Measurements from ENCODE around the gene SYT14.

The SYT14 gene

GRCh38 chr1:210151052-210151672, 213.1 kb downstream of the SYT14 start:
- Histone ChIP-seq H3F3A (ENCODE audit: low read depth) (no peaks in the 10 kb centered on the region), H3K4me2 (ENCODE audit: low read depth, low read length, poor library complexity, severe bottlenecking) (no peak overlapping the region), H3K9me3 (ENCODE audit: insufficient read depth, low read depth, low read length) (no peaks in the 10 kb centered on the region), H3K4me1 (ENCODE audit: insufficient read depth, low read length, poor library complexity, severe bottlenecking) (no peaks in the 10 kb centered on the region), H3K9me2 (replicated peaks; ENCODE audit: low read depth, low read length) (no peaks in the 10 kb centered on the region), H3K27me3 (ENCODE audit: insufficient read depth, low read length, poor library complexity, severe bottlenecking) (no peaks in the 10 kb centered on the region), H3K36me3 (ENCODE audit: insufficient read depth, low read length) (no peaks in the 10 kb centered on the region), H4K20me1 (ENCODE audit: insufficient read depth, low read length, poor library complexity, severe bottlenecking) (no peaks in the 10 kb centered on the region), H3K9ac (ENCODE audit: low read depth, low read length, poor library complexity, severe bottlenecking) (no peak overlapping the region), H2AFZ (ENCODE audit: low read length) (no peak overlapping the region), H3K79me2 (ENCODE audit: insufficient read depth, low read length) (no peaks in the 10 kb centered on the region), H3K4me3 (ENCODE audit: low read length, poor library complexity, severe bottlenecking) (no peak overlapping the region)
- TF ChIP-seq EZH2phosphoT487 (IDR thresholded peaks at IDR 0.05; ENCODE audit: borderline replicate concordance) (no peak), CTCF (conservative IDR thresholded peaks at IDR 0.05; ENCODE audit: low read length) (no peak)

GRCh38 chr1:210159211-210159610, 221.2 kb downstream of the SYT14 start:
- Histone ChIP-seq H3K4me1 (ENCODE audit: insufficient read depth, low read length, poor library complexity, severe bottlenecking) (no peaks in the 10 kb centered on the region), H3K27me3 (ENCODE audit: insufficient read depth, low read length, poor library complexity, severe bottlenecking) (no peaks in the 10 kb centered on the region), H2AFZ (ENCODE audit: low read length) (no peak overlapping the region), H4K20me1 (ENCODE audit: insufficient read depth, low read length, poor library complexity, severe bottlenecking) (no peaks in the 10 kb centered on the region), H3F3A (ENCODE audit: low read depth) (no peaks in the 10 kb centered on the region), H3K9me3 (ENCODE audit: insufficient read depth, low read depth, low read length) (no peaks in the 10 kb centered on the region), H3K4me3 (ENCODE audit: low read length, poor library complexity, severe bottlenecking) (no peak overlapping the region), H3K9me2 (replicated peaks; ENCODE audit: low read depth, low read length) (no peaks in the 10 kb centered on the region), H3K79me2 (ENCODE audit: insufficient read depth, low read length) (no peaks in the 10 kb centered on the region), H3K36me3 (ENCODE audit: insufficient read depth, low read length) (no peaks in the 10 kb centered on the region), H3K4me2 (ENCODE audit: low read depth, low read length, poor library complexity, severe bottlenecking) (no peak overlapping the region), H3K9ac (ENCODE audit: low read depth, low read length, poor library complexity, severe bottlenecking) (no peak overlapping the region)
- TF ChIP-seq CTCF (conservative IDR thresholded peaks at IDR 0.05; ENCODE audit: low read length) (no peak), EZH2phosphoT487 (IDR thresholded peaks at IDR 0.05; ENCODE audit: borderline replicate concordance) (no peak)

GRCh38 chr1:210170220-210170619, 232.2 kb downstream of the SYT14 start:
- Histone ChIP-seq H3F3A (ENCODE audit: low read depth) (no peaks in the 10 kb centered on the region), H3K9me3 (ENCODE audit: insufficient read depth, low read depth, low read length) (no peaks in the 10 kb centered on the region), H3K36me3 (ENCODE audit: insufficient read depth, low read length) (no peaks in the 10 kb centered on the region), H3K4me1 (ENCODE audit: insufficient read depth, low read length, poor library complexity, severe bottlenecking) (no peaks in the 10 kb centered on the region), H3K79me2 (ENCODE audit: insufficient read depth, low read length) (no peaks in the 10 kb centered on the region), H3K9me2 (replicated peaks; ENCODE audit: low read depth, low read length) (no peaks in the 10 kb centered on the region), H3K4me2 (ENCODE audit: low read depth, low read length, poor library complexity, severe bottlenecking) (no peak overlapping the region), H3K27me3 (ENCODE audit: insufficient read depth, low read length, poor library complexity, severe bottlenecking) (no peaks in the 10 kb centered on the region), H3K9ac (ENCODE audit: low read depth, low read length, poor library complexity, severe bottlenecking) (no peak overlapping the region), H4K20me1 (ENCODE audit: insufficient read depth, low read length, poor library complexity, severe bottlenecking) (no peaks in the 10 kb centered on the region), H2AFZ (ENCODE audit: low read length) (no peak overlapping the region), H3K4me3 (ENCODE audit: low read length, poor library complexity, severe bottlenecking) (no peak overlapping the region)
- TF ChIP-seq EZH2phosphoT487 (IDR thresholded peaks at IDR 0.05; ENCODE audit: borderline replicate concordance) (no peak), CTCF (conservative IDR thresholded peaks at IDR 0.05; ENCODE audit: low read length) (no peak)
